Duodenal mucosa (tissue), 2 donors: Measurements from ENCODE around the gene MSI2.

Source experiments
- H3K27ac ChIP-seq: one replicate; pipeline ENCODE4 v1.7.0; 2013; ENCODE audit warnings: low read depth, low read length
- H3K27me3 ChIP-seq, 2 donors: one replicate each; pipeline ENCODE4 v1.7.0; 2013; ENCODE audit warnings: low read length in 2 of 2, control low read depth in 1 of 2; ENCODE audit not compliant: insufficient read depth in 2 of 2, control insufficient read depth in 1 of 2
- H3K36me3 ChIP-seq, 2 donors: one replicate each; pipeline ENCODE4 v1.7.0; 2013; ENCODE audit warnings: low read length in 2 of 2, control low read depth in 1 of 2; ENCODE audit not compliant: insufficient read depth in 2 of 2, control insufficient read depth in 1 of 2
- H3K4me1 ChIP-seq, 2 donors: one replicate each; pipeline ENCODE4 v1.7.0; 2013; ENCODE audit warnings: low read length in 2 of 2, control low read depth in 1 of 2; ENCODE audit not compliant: insufficient read depth in 2 of 2, control insufficient read depth in 1 of 2
- H3K4me3 ChIP-seq, 2 donors: one replicate each; pipeline ENCODE4 v1.7.0; 2013; ENCODE audit warnings: low read length in 2 of 2, low read depth in 1 of 2
- H3K9ac ChIP-seq, 2 donors: one replicate each; pipeline ENCODE4 v1.7.0; 2013; ENCODE audit warnings: low read length in 2 of 2, low read depth in 1 of 2
- H3K9me3 ChIP-seq, 2 donors: one replicate each; pipeline ENCODE4 v1.7.0; 2013; ENCODE audit warnings: low read length in 2 of 2, control low read depth in 1 of 2; ENCODE audit not compliant: control insufficient read depth in 1 of 2

MSI2 gene

GRCh38 chr17:57665696-57666095 lies 409.4 kb downstream of the MSI2 start:
- Histone ChIP-seq H3K9ac (no peak overlapping the region), H3K4me3 (no peak overlapping the region), H3K27me3 (no peaks in the 10 kb centered on the region), H3K27ac (no peak overlapping the region), H3K36me3 (no peaks in the 10 kb centered on the region), H3K9me3 (no peaks in the 10 kb centered on the region), H3K4me1 (peaks cover 13 to 16% of the 10 kb centered on the region in 2 donors)

GRCh38 chr17:57666201-57666870 lies 410.0 kb downstream of the MSI2 start:
- no peak overlapping the region for H3K9ac ChIP-seq
- H3K4me1 ChIP-seq, result peaks cover 13 to 16% of the 10 kb centered on the region in 2 donors
- H3K27ac ChIP-seq, result no peak overlapping the region
- no peaks in the 10 kb centered on the region for H3K36me3 ChIP-seq
- H3K27me3 ChIP-seq, result no peaks in the 10 kb centered on the region
- H3K4me3 ChIP-seq, result no peak overlapping the region
- H3K9me3 ChIP-seq, result no peaks in the 10 kb centered on the region

- Histone ChIP-seq H3K27me3 (no peaks in the 10 kb centered on the region), H3K9ac (no peak overlapping the region), H3K4me3 (no peak overlapping the region), H3K4me1 (peaks cover 13 to 16% of the 10 kb centered on the region in 2 donors), H3K27ac (no peak overlapping the region), H3K36me3 (no peaks in the 10 kb centered on the region), H3K9me3 (no peaks in the 10 kb centered on the region)
These were observed 410.6 kb downstream of the MSI2 start for GRCh38 chr17:57666946-57667345.

GRCh38 chr17:57667461-57667923 lies 411.2 kb downstream of the MSI2 start:
- Histone ChIP-seq H3K36me3 (no peaks in the 10 kb centered on the region), H3K4me3 (no peak overlapping the region), H3K27ac (no peak overlapping the region), H3K4me1 (peaks cover 11 to 12% of the 10 kb centered on the region in 2 donors), H3K9me3 (no peaks in the 10 kb centered on the region), H3K27me3 (no peaks in the 10 kb centered on the region), H3K9ac (no peak overlapping the region)

- Histone ChIP-seq H3K4me3 (no peak overlapping the region), H3K27me3 (no peaks in the 10 kb centered on the region), H3K9me3 (no peaks in the 10 kb centered on the region), H3K9ac (no peak overlapping the region), H3K27ac (no peak overlapping the region), H3K36me3 (no peaks in the 10 kb centered on the region), H3K4me1 (peaks cover 7% of the 10 kb centered on the region in 2 donors)
These were observed 412.0 kb downstream of the MSI2 start for GRCh38 chr17:57668332-57668731.

- H3K27me3 ChIP-seq, result no peaks in the 10 kb centered on the region
- H3K27ac ChIP-seq, result no peak overlapping the region
- no peaks in the 10 kb centered on the region for H3K36me3 ChIP-seq
- no peak overlapping the region for H3K9ac ChIP-seq
- no peak overlapping the region for H3K4me3 ChIP-seq
- no peaks in the 10 kb centered on the region for H3K9me3 ChIP-seq
- peaks cover 2% of the 10 kb centered on the region in 2 donors for H3K4me1 ChIP-seq
These were observed 413.6 kb downstream of the MSI2 start for GRCh38 chr17:57669671-57670529.

- peaks cover 0 to 5% of the 10 kb centered on the region in 2 donors for H3K36me3 ChIP-seq
- H3K27me3 ChIP-seq, result no peaks in the 10 kb centered on the region
- H3K9me3 ChIP-seq, result no peaks in the 10 kb centered on the region
- no peak overlapping the region for H3K4me3 ChIP-seq
- H3K27ac ChIP-seq, result no peak overlapping the region
- no peaks in the 10 kb centered on the region for H3K4me1 ChIP-seq
- no peak overlapping the region for H3K9ac ChIP-seq
These were observed 414.6 kb downstream of the MSI2 start for GRCh38 chr17:57670769-57671569.

GRCh38 chr17:57671667-57672632 lies 415.6 kb downstream of the MSI2 start:
- H3K27ac ChIP-seq, result no peak overlapping the region
- no peaks in the 10 kb centered on the region for H3K4me1 ChIP-seq
- peaks cover 0 to 5% of the 10 kb centered on the region in 2 donors for H3K36me3 ChIP-seq
- no peak overlapping the region for H3K9ac ChIP-seq
- H3K27me3 ChIP-seq, result no peaks in the 10 kb centered on the region
- H3K9me3 ChIP-seq, result no peaks in the 10 kb centered on the region
- H3K4me3 ChIP-seq, result no peak overlapping the region

- Histone ChIP-seq H3K9me3 (no peaks in the 10 kb centered on the region), H3K4me3 (no peak overlapping the region), H3K4me1 (no peaks in the 10 kb centered on the region), H3K27ac (no peak overlapping the region), H3K27me3 (no peaks in the 10 kb centered on the region), H3K9ac (no peak overlapping the region), H3K36me3 (peaks cover 0 to 5% of the 10 kb centered on the region in 2 donors)
These were observed 416.6 kb downstream of the MSI2 start for GRCh38 chr17:57672971-57673370.
